KBM-7 (cell line): ENCODE measurements around the gene PNLIPRP2.

Experiments used
- DNase-seq: peaks from one replicate; pipeline ENCODE4 v3.0.0-alpha.2; 2015
- in situ Hi-C: fragments of 300-500 bp; cut with MboI; formaldehyde crosslinking; loops from 2 replicates; pipeline ENCODE4 v1.14.3; 2020; ENCODE audit warnings: low sequenced_read_pairs, low pct_unique_long_range_greater_than_20kb, mixed read lengths

PNLIPRP2 gene

GRCh38 chr10:116610443-116611152, 10.2 kb upstream of the PNLIPRP2 start:
- DNase-seq = no peak
- in situ Hi-C loops = no loop called here

GRCh38 chr10:116611153-116611545, 9.6 kb upstream of the PNLIPRP2 start:
- in situ Hi-C loops = no loop called here
- DNase-seq = no peak

- in situ Hi-C loops = no loop called here
- no peak for DNase-seq
Observed at GRCh38 chr10:116612107-116612769, 8.5 kb upstream of the PNLIPRP2 start.

GRCh38 chr10:116613471-116613870, 7.3 kb upstream of the PNLIPRP2 start:
- no peak for DNase-seq
- in situ Hi-C loops = no loop called here

GRCh38 chr10:116614796-116615195, 6.0 kb upstream of the PNLIPRP2 start:
- in situ Hi-C loops = no loop called here
- DNase-seq = no peak

GRCh38 chr10:116615199-116615776, 5.5 kb upstream of the PNLIPRP2 start:
- DNase-seq = no peak
- in situ Hi-C loops = no loop called here

GRCh38 chr10:116621476-116621875, 723 bp downstream of the PNLIPRP2 start:
- no peak for DNase-seq
- in situ Hi-C loops = no loop called here

- in situ Hi-C loops = no loop called here
Observed at GRCh38 chr10:116621934-116622655, 1.3 kb downstream of the PNLIPRP2 start.

GRCh38 chr10:116625845-116626244, 5.1 kb downstream of the PNLIPRP2 start:
- in situ Hi-C loops = no loop called here
- no peak for DNase-seq

More at GRCh38 chr10:116621934-116622655, 1.3 kb downstream of the PNLIPRP2 start:
- no peak for DNase-seq

- in situ Hi-C loops = no loop called here
- DNase-seq = no peak
Observed at GRCh38 chr10:116626815-116627214, 6.1 kb downstream of the PNLIPRP2 start.

GRCh38 chr10:116627386-116627933, 6.7 kb downstream of the PNLIPRP2 start:
- no peak for DNase-seq
- in situ Hi-C loops = no loop called here

GRCh38 chr10:116629340-116629739, 8.6 kb downstream of the PNLIPRP2 start:
- in situ Hi-C loops = no loop called here

GRCh38 chr10:116630020-116630419, 9.3 kb downstream of the PNLIPRP2 start:
- no peak for DNase-seq
- in situ Hi-C loops = no loop called here

More at GRCh38 chr10:116629340-116629739, 8.6 kb downstream of the PNLIPRP2 start:
- DNase-seq = no peak

- DNase-seq = no peak
- in situ Hi-C loops = no loop called here
Observed at GRCh38 chr10:116631871-116632295, 11.1 kb downstream of the PNLIPRP2 start.

- in situ Hi-C loops = no loop called here
- DNase-seq = no peak
Observed at GRCh38 chr10:116632596-116633215, 12.0 kb downstream of the PNLIPRP2 start.

- no peak for DNase-seq
- in situ Hi-C loops = no loop called here
Observed at GRCh38 chr10:116633216-116633600, 12.5 kb downstream of the PNLIPRP2 start.

GRCh38 chr10:116634126-116634975, 13.6 kb downstream of the PNLIPRP2 start:
- in situ Hi-C loops = no loop called here
- DNase-seq = no peak

GRCh38 chr10:116636385-116636784, 15.6 kb downstream of the PNLIPRP2 start:
- DNase-seq = no peak
- in situ Hi-C loops = no loop called here
